HG03469 (cell line): Measurements from ENCODE around the gene NR3C2.
A peak's percentile ranks its signal among the peaks of the same experiment; 100 is the strongest.

Experiments
- ATAC-seq: cut with Tn5 transposase; IDR thresholded peaks from one replicate; pipeline ENCODE4 v1.9.1; 2021; ENCODE audit warnings: mild to moderate bottlenecking, moderate library complexity, moderate number of reproducible peaks; ENCODE audit not compliant: unreplicated experiment

NR3C2 gene

GRCh38 chr4:148060264-148061140, 381.7 kb downstream of the NR3C2 start:
- no peak for ATAC-seq

GRCh38 chr4:148059617-148060180, 382.5 kb downstream of the NR3C2 start:
- ATAC-seq, result no peak

GRCh38 chr4:148057984-148058859, 384.0 kb downstream of the NR3C2 start:
- ATAC-seq, result no peak

GRCh38 chr4:148057516-148057915, 384.7 kb downstream of the NR3C2 start:
- peak; percentile 38 for ATAC-seq

GRCh38 chr4:148056879-148057278, 385.3 kb downstream of the NR3C2 start:
- ATAC-seq, result peak; percentile 78

- ATAC-seq, result no peak
These were observed 386.4 kb downstream of the NR3C2 start for GRCh38 chr4:148055844-148056243.

GRCh38 chr4:148054275-148054674, 387.9 kb downstream of the NR3C2 start:
- ATAC-seq, result no peak

- ATAC-seq, result no peak
These were observed 388.8 kb downstream of the NR3C2 start for GRCh38 chr4:148053298-148054003.

- no peak for ATAC-seq
These were observed 389.8 kb downstream of the NR3C2 start for GRCh38 chr4:148052448-148052847.

GRCh38 chr4:148051403-148051802, 390.8 kb downstream of the NR3C2 start:
- no peak for ATAC-seq

GRCh38 chr4:148048598-148048997, 393.6 kb downstream of the NR3C2 start:
- no peak for ATAC-seq

GRCh38 chr4:148044912-148045352, 397.3 kb downstream of the NR3C2 start:
- peak; percentile 98 for ATAC-seq

- ATAC-seq, result no peak
These were observed 397.9 kb downstream of the NR3C2 start for GRCh38 chr4:148044089-148044911.

GRCh38 chr4:148041606-148042329, 400.4 kb downstream of the NR3C2 start:
- ATAC-seq, result no peak

- no peak for ATAC-seq
These were observed 407.4 kb downstream of the NR3C2 start for GRCh38 chr4:148034813-148035212.

GRCh38 chr4:148030193-148030873, 411.9 kb downstream of the NR3C2 start:
- no peak for ATAC-seq

GRCh38 chr4:148029781-148030180, 412.4 kb downstream of the NR3C2 start:
- no peak for ATAC-seq
